GM12801 (cell line): ENCODE results near the gene IDE.

Experiments used
- CTCF ChIP-seq: IDR thresholded peaks from one replicate; pipeline ENCODE4 v1.5.1; 2011; ENCODE audit warnings: control low read depth; ENCODE audit not compliant: insufficient read length; ENCODE audit errors: extremely low read depth

The IDE gene

GRCh38 chr10:92451431-92451830 lies 122.5 kb downstream of the IDE start:
- no peak for TF ChIP-seq CTCF

GRCh38 chr10:92450896-92451295 lies 123.0 kb downstream of the IDE start:
- no peak for TF ChIP-seq CTCF

- no peak for TF ChIP-seq CTCF
Observed at GRCh38 chr10:92440578-92440977, 133.3 kb downstream of the IDE start.

- no peak for TF ChIP-seq CTCF
Observed at GRCh38 chr10:92438220-92438619, 135.7 kb downstream of the IDE start.

GRCh38 chr10:92436611-92437010 lies 137.3 kb downstream of the IDE start:
- no peak for TF ChIP-seq CTCF

GRCh38 chr10:92434385-92434784 lies 139.5 kb downstream of the IDE start:
- TF ChIP-seq CTCF, result no peak

GRCh38 chr10:92432596-92432995 lies 141.3 kb downstream of the IDE start:
- no peak for TF ChIP-seq CTCF

- TF ChIP-seq CTCF, result no peak
Observed at GRCh38 chr10:92430103-92430502, 143.8 kb downstream of the IDE start.
